PC-3 (cell line): ENCODE data around the gene GRK1.

Source experiments
- EZH2 ChIP-seq: fragments of 300-600 bp; sonication (generic); IDR thresholded peaks from one replicate; pipeline ENCODE4 v1.6.1; 2017; ENCODE audit warnings: antibody characterized with exemption, mild to moderate bottlenecking, low read length; ENCODE audit not compliant: unreplicated experiment
- EZH2phosphoT487 ChIP-seq: fragments of 300-600 bp; sonication (generic); IDR thresholded peaks from 2 replicates; pipeline ENCODE4 v1.6.1; 2018; ENCODE audit warnings: mild to moderate bottlenecking, antibody characterized with exemption, low read length, borderline replicate concordance
- TF ChIP-seq, protein P1 (sequence below): fragments of 300-600 bp; sonication (generic); conservative IDR thresholded peaks from 2 replicates; pipeline ENCODE4 v1.5.1; 2017; ENCODE audit warnings: antibody characterized with exemption, low read depth, mild to moderate bottlenecking, low read length

DNA sequence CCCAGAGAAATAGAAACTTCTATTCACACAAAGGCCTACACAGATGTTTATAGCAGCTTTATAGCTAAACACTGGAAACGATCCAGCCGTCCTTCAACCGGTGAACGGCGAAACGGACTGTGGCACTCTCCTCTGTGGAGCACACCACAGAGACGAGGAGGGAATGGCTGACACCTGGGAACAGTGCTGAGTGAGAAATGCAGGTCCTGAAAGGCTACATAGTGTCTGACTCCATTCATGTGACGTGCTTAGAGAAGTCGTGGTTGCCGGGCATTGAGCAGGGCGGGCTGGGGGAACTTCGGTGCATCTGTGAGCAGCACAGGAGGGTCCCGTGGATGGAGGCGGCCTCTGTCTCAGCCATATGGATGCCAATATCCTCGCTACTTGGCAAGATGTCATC, 3.1 kb upstream of the GRK1 start:
- TF ChIP-seq, protein P1, sequence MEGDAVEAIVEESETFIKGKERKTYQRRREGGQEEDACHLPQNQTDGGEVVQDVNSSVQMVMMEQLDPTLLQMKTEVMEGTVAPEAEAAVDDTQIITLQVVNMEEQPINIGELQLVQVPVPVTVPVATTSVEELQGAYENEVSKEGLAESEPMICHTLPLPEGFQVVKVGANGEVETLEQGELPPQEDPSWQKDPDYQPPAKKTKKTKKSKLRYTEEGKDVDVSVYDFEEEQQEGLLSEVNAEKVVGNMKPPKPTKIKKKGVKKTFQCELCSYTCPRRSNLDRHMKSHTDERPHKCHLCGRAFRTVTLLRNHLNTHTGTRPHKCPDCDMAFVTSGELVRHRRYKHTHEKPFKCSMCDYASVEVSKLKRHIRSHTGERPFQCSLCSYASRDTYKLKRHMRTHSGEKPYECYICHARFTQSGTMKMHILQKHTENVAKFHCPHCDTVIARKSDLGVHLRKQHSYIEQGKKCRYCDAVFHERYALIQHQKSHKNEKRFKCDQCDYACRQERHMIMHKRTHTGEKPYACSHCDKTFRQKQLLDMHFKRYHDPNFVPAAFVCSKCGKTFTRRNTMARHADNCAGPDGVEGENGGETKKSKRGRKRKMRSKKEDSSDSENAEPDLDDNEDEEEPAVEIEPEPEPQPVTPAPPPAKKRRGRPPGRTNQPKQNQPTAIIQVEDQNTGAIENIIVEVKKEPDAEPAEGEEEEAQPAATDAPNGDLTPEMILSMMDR = no peak
- TF ChIP-seq EZH2phosphoT487 (no peak), EZH2 (no peak)
